Activated B cell treated with CpG ODN at 0.5 μM for 24 hours (primary cell): ENCODE results near the gene INSC. TPM values are rescaled to one million over a fixed set of nuclear protein-coding genes. Genes with fewer than 3 reads are reported as not detected.

Source experiments
- ATAC-seq: fragments of 200-7000 bp; cut with Tn5 transposase; one replicate; pipeline ENCODE4 v1.10.0; 2021; ENCODE audit warnings: low read depth, mild to moderate bottlenecking, moderate library complexity
- CTCF ChIA-PET: fragments of 350-600 bp; sonication (Branson Sonifier 250); formaldehyde crosslinking; loops from one replicate; lab custom pipeline; 2021; ENCODE audit warnings: antibody characterized with exemption; lab: Charles Lee
- POLR2A ChIA-PET: fragments of 350-600 bp; sonication (Branson Sonifier 250); formaldehyde crosslinking; loops from one replicate; lab custom pipeline; 2021; ENCODE audit warnings: antibody characterized with exemption; lab: Charles Lee
- DNase-seq: peaks from one replicate; pipeline ENCODE4 v3.0.0; 2022
- H3K27ac Mint-ChIP-seq: one replicate; pipeline ENCODE4 v1.8.0; 2020; ENCODE audit warnings: mixed read lengths
- H3K27me3 Mint-ChIP-seq: one replicate; pipeline ENCODE4 v1.8.0; 2021; ENCODE audit warnings: mixed read lengths
- H3K36me3 Mint-ChIP-seq: one replicate; pipeline ENCODE4 v1.8.0; 2021; ENCODE audit warnings: low read depth, mixed read lengths
- H3K4me1 Mint-ChIP-seq: one replicate; pipeline ENCODE4 v1.8.0; 2021; ENCODE audit warnings: mixed read lengths
- H3K4me3 Mint-ChIP-seq: one replicate; pipeline ENCODE4 v1.8.0; 2020; ENCODE audit warnings: mild to moderate bottlenecking, mixed read lengths
- H3K9me3 Mint-ChIP-seq: one replicate; pipeline ENCODE4 v1.8.0; 2020; ENCODE audit warnings: mixed read lengths
- intact Hi-C: fragments of 100-400 bp; cut with micrococcal nuclease; formaldehyde crosslinking; loops from one replicate; pipeline ENCODE4 v1.15.1; 2024
- total RNA-seq: library from RNA; stranded (reverse); gene quantifications from 2 replicates; pipeline ENCODE4 v1.2.3, GENCODE V29; 2022
- TF ChIP-seq, protein P1 (sequence below): fragments of 200-600 bp; IDR thresholded peaks from one replicate; pipeline ENCODE4 v1.8.0; 2022; ENCODE audit warnings: antibody characterized with exemption, mild to moderate bottlenecking

INSC gene
- total RNA-seq, 1 donor from 2014 or later = not detected

DNA sequence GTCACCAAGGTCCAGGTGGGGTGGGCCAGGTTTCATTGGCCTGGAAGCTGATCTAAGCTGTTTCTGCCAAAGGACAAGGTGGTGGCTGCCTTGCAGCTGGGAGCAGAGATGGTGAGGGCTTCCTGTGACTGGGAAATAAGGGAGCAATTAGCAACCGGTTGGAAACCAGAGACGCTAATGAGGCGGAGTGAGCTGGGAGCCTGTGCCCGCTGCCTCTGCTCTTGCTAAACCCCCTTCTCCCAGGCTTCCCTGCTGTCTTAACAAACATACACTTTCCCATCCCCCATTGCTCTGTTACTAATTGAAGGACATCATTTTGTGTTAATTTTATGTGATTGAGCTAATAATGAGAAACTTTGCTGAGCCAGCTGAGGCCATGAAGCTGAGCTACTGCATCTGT, 121.8 kb downstream of the INSC start:
- H3K27ac Mint-ChIP-seq = no peak overlapping the region
- ChIA-PET POLR2A (no interaction called here), CTCF (no interaction called here)
- peaks cover 7% of the 10 kb centered on the region for H3K4me1 Mint-ChIP-seq
- intact Hi-C loops = no loop called here
- H3K36me3 Mint-ChIP-seq = no peaks in the 10 kb centered on the region
- ATAC-seq (no peak), DNase-seq (no peak)
- peaks cover 10% of the 10 kb centered on the region for H3K27me3 Mint-ChIP-seq
- TF ChIP-seq, protein P1, sequence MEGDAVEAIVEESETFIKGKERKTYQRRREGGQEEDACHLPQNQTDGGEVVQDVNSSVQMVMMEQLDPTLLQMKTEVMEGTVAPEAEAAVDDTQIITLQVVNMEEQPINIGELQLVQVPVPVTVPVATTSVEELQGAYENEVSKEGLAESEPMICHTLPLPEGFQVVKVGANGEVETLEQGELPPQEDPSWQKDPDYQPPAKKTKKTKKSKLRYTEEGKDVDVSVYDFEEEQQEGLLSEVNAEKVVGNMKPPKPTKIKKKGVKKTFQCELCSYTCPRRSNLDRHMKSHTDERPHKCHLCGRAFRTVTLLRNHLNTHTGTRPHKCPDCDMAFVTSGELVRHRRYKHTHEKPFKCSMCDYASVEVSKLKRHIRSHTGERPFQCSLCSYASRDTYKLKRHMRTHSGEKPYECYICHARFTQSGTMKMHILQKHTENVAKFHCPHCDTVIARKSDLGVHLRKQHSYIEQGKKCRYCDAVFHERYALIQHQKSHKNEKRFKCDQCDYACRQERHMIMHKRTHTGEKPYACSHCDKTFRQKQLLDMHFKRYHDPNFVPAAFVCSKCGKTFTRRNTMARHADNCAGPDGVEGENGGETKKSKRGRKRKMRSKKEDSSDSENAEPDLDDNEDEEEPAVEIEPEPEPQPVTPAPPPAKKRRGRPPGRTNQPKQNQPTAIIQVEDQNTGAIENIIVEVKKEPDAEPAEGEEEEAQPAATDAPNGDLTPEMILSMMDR = no peak
- H3K9me3 Mint-ChIP-seq = no peaks in the 10 kb centered on the region
- H3K4me3 Mint-ChIP-seq = no peak overlapping the region

DNA sequence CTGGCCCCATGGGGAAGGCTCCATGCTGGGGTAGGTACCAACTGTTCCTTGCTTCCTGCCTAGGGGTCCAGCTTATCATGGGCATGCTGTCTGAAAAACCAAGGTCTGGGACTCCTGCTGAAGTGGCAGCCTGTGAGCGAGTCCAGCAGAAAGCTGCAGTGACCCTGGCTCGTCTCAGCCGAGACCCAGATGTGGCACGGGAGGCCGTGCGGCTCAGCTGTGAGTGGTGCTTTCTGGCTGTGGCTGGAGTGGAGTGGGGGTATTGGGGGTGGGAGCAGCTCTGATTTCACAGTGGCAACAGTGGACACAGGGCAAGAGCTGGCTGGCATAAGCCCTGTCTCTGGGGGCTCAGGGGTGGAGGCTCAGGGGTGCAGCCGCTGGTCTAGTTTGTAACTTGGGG, 124.1 kb downstream of the INSC start:
- H3K27me3 Mint-ChIP-seq = peaks cover 13% of the 10 kb centered on the region
- H3K4me1 Mint-ChIP-seq = peaks cover 2% of the 10 kb centered on the region
- ATAC-seq (no peak), DNase-seq (no peak)
- intact Hi-C loops = no loop called here
- no peak overlapping the region for H3K27ac Mint-ChIP-seq
- TF ChIP-seq, protein P1 = no peak
- no peak overlapping the region for H3K4me3 Mint-ChIP-seq
- ChIA-PET CTCF (no interaction called here), POLR2A (no interaction called here)
- no peaks in the 10 kb centered on the region for H3K9me3 Mint-ChIP-seq
- no peaks in the 10 kb centered on the region for H3K36me3 Mint-ChIP-seq

DNA sequence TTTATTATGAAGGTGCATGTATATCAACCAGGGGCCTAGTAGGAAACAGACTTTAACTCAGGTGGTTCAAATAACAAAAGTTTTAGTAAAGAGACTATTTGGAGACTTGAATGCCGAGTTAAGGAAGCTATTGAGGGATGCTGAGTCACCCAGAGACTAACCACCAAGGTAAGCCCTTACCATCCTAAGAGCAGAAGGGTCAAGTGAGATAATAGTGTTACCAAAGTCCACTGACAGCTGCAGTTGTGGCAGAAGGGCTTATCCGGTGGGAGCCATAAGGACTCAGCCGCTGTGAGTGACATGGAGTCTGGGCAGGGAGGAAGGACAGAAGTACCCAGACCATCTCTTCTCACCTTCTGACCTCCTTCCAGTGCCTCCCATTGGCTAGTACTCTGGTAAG, 134.0 kb downstream of the INSC start:
- Mint-ChIP-seq H3K36me3 (no peaks in the 10 kb centered on the region), H3K4me1 (no peaks in the 10 kb centered on the region), H3K4me3 (no peak overlapping the region), H3K27me3 (peaks cover 6% of the 10 kb centered on the region), H3K9me3 (no peaks in the 10 kb centered on the region), H3K27ac (no peak overlapping the region)
- CTCF ChIA-PET = no interaction called here
- TF ChIP-seq, protein P1 = no peak
- DNase-seq = no peak
- POLR2A ChIA-PET = no interaction called here
- intact Hi-C loops = no loop called here
- ATAC-seq = no peak

DNA sequence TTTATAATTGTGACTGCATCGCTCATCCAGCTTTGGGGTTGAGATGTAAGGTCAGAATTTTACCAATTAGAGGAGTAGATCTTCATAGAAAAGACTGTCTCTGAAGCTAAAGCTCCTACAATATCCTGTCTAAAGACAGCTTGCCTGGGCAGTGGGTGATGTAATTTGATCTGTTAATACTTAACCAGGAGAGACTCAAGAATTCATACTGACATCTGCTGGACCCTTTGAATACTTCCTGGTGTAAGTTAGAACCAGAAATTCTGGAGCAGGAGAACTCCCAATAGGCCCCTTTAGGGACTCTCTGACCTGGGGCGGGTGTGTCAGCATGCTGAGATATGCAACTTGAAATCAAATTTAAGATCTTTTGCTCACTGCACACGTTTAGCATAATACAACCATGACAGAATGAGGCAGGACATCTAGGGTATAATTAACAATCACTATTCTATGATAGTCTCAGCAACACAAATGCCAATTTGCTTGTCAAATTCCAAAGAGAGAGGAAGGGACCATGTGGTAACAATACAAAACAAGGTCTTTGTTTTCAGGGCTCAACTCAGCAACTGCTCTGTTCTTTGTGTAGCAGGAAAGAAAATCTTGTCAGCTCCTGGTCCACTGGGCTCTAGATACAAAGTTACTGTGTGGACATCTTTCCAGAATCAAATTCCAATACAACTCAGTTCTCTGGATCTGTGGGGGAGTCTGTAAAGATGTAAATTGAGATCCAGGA, 143.9 kb downstream of the INSC start:
- CTCF ChIA-PET = no interaction called here
- DNase-seq (no peak), ATAC-seq (no peak)
- H3K27ac Mint-ChIP-seq = no peak overlapping the region
- POLR2A ChIA-PET = no interaction called here
- TF ChIP-seq, protein P1 = no peak
- no peaks in the 10 kb centered on the region for H3K4me1 Mint-ChIP-seq
- intact Hi-C loops = no loop called here
- no peak overlapping the region for H3K4me3 Mint-ChIP-seq
- peaks cover 13% of the 10 kb centered on the region for H3K27me3 Mint-ChIP-seq
- no peaks in the 10 kb centered on the region for H3K9me3 Mint-ChIP-seq
- no peaks in the 10 kb centered on the region for H3K36me3 Mint-ChIP-seq

DNA sequence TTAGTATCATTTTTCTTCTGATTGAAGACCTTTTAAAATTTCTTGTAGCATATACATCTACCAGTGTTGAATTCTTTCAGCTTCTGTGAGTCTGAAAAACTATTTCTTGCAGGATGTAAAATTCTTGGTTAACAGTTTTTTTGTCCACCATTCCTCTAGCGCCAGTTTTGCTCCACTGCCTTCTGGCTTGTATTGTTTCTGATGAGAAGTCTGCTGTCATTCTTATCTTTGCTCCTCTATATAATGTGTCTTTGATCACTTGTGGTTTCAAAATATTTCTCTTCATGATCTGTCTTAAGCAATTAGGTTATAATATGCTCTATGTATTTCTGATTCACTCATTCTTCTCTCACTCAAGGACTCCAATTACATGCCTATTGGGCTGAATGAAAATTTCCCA, 152.3 kb downstream of the INSC start:
- Mint-ChIP-seq H3K27me3 (peaks cover 2% of the 10 kb centered on the region), H3K4me3 (no peak overlapping the region), H3K36me3 (no peaks in the 10 kb centered on the region), H3K27ac (no peak overlapping the region), H3K9me3 (peaks cover 12% of the 10 kb centered on the region), H3K4me1 (no peaks in the 10 kb centered on the region)
- intact Hi-C loops = no loop called here
- POLR2A ChIA-PET = no interaction called here
- DNase-seq = no peak
- CTCF ChIA-PET = no interaction called here
- ATAC-seq = no peak
- TF ChIP-seq, protein P1 = no peak
